H9 (cell line): ENCODE results near the gene ANXA1. TPM values are rescaled to one million over a fixed set of nuclear protein-coding genes. Genes with fewer than 3 reads are reported as not detected.
A peak's percentile ranks its signal among the peaks of the same experiment; 100 is the strongest.

Experiments
- DNase-seq: peaks from one replicate; pipeline ENCODE4 v3.0.0-alpha.2; 2017
- H2AFZ ChIP-seq: one replicate; pipeline ENCODE4 v1.6.1; 2013; ENCODE audit warnings: mild to moderate bottlenecking, low read length, control low read depth, moderate library complexity
- H2AK5ac ChIP-seq: 2 replicates; pipeline ENCODE4 v1.6.1; 2013; ENCODE audit warnings: low read length, control low read depth, mixed read lengths; ENCODE audit not compliant: insufficient read length
- H2BK120ac ChIP-seq: one replicate; pipeline ENCODE4 v1.6.1; 2013; ENCODE audit warnings: low read depth, mild to moderate bottlenecking, low read length, control low read depth, inconsistent platforms; ENCODE audit not compliant: poor library complexity, severe bottlenecking
- H2BK12ac ChIP-seq: 2 replicates; pipeline ENCODE4 v1.6.1; 2013; ENCODE audit warnings: low read length, control low read depth, mixed read lengths, low read depth; ENCODE audit not compliant: insufficient read length
- H2BK15ac ChIP-seq: 2 replicates; pipeline ENCODE4 v1.6.1; 2013; ENCODE audit warnings: low read depth, low read length, control low read depth
- H2BK20ac ChIP-seq: one replicate; pipeline ENCODE4 v1.6.1; 2013; ENCODE audit warnings: low read depth, mild to moderate bottlenecking, low read length, control low read depth, inconsistent platforms; ENCODE audit not compliant: poor library complexity, severe bottlenecking
- H2BK5ac ChIP-seq: 2 replicates; pipeline ENCODE4 v1.6.1; 2013; ENCODE audit warnings: low read length, control low read depth, mixed read lengths; ENCODE audit not compliant: insufficient read length
- H3K14ac ChIP-seq: 2 replicates; pipeline ENCODE4 v1.6.1; 2013; ENCODE audit warnings: low read length, control low read depth; ENCODE audit not compliant: insufficient read depth
- H3K18ac ChIP-seq: 2 replicates; pipeline ENCODE4 v1.6.1; 2013; ENCODE audit warnings: low read depth, mild to moderate bottlenecking, mixed read lengths, low read length, control low read depth; ENCODE audit not compliant: insufficient read length
- H3K23ac ChIP-seq: 2 replicates; pipeline ENCODE4 v1.6.1; 2013; ENCODE audit warnings: low read length, control low read depth, mixed read lengths, low read depth; ENCODE audit not compliant: insufficient read length
- H3K23me2 ChIP-seq: 2 replicates; pipeline ENCODE4 v1.6.1; 2013; ENCODE audit warnings: low read depth, mild to moderate bottlenecking, mixed read lengths, low read length, control low read depth; ENCODE audit not compliant: insufficient read length, poor library complexity, severe bottlenecking
- H3K27ac ChIP-seq: 2 replicates; pipeline ENCODE4 v1.5.1; 2013; ENCODE audit warnings: low read length, control low read depth, mixed read lengths, low read depth; ENCODE audit not compliant: insufficient read length
- H3K27me3 ChIP-seq: 2 replicates; pipeline ENCODE4 v1.6.1; 2013; ENCODE audit warnings: low read length, control low read depth, inconsistent platforms; ENCODE audit not compliant: insufficient read depth
- H3K4ac ChIP-seq: 2 replicates; pipeline ENCODE4 v1.6.1; 2013; ENCODE audit warnings: low read depth, mild to moderate bottlenecking, control low read depth, inconsistent platforms, low read length, moderate library complexity
- H3K4me1 ChIP-seq: 2 replicates; pipeline ENCODE4 v1.6.1; 2013; ENCODE audit warnings: low read length, control low read depth, inconsistent platforms; ENCODE audit not compliant: insufficient read depth
- H3K4me2 ChIP-seq: 2 replicates; pipeline ENCODE4 v1.6.1; 2013; ENCODE audit warnings: low read length, control low read depth, mixed read lengths; ENCODE audit not compliant: insufficient read length, insufficient read depth
- H3K56ac ChIP-seq: 2 replicates; pipeline ENCODE4 v1.6.1; 2013; ENCODE audit warnings: low read depth, mild to moderate bottlenecking, mixed read lengths, low read length, control low read depth; ENCODE audit not compliant: insufficient read length
- H3K79me1 ChIP-seq: 2 replicates; pipeline ENCODE4 v1.6.1; 2013; ENCODE audit warnings: low read depth, mild to moderate bottlenecking, moderate library complexity, low read length, control low read depth, inconsistent platforms; ENCODE audit not compliant: insufficient read depth, poor library complexity, severe bottlenecking
- H3K79me2 ChIP-seq: 2 replicates; pipeline ENCODE4 v1.6.1; 2013; ENCODE audit warnings: low read length, control low read depth, inconsistent platforms; ENCODE audit not compliant: insufficient read depth
- H3K9ac ChIP-seq: 2 replicates; pipeline ENCODE4 v1.6.1; 2013; ENCODE audit warnings: low read length, control low read depth, mixed read lengths; ENCODE audit not compliant: insufficient read length; ENCODE audit errors: extremely low read depth
- H3K9me3 ChIP-seq: one replicate; pipeline ENCODE4 v1.6.1; 2013; ENCODE audit warnings: low read depth, low read length, inconsistent platforms; ENCODE audit not compliant: control insufficient read depth
- H3T11ph ChIP-seq: one replicate; pipeline ENCODE4 v1.6.1; 2013; ENCODE audit warnings: mild to moderate bottlenecking, low read length, control low read depth, inconsistent platforms
- H4K20me1 ChIP-seq: one replicate; pipeline ENCODE4 v1.6.1; 2013; ENCODE audit not compliant: control insufficient read depth, insufficient read length, insufficient read depth
- H4K5ac ChIP-seq: 2 replicates; pipeline ENCODE4 v1.6.1; 2013; ENCODE audit warnings: low read depth, mild to moderate bottlenecking, mixed read lengths, low read length, control low read depth; ENCODE audit not compliant: insufficient read length
- H4K8ac ChIP-seq: replicated peaks from 2 replicates; pipeline ENCODE4 v1.6.1; 2013; ENCODE audit warnings: low read length, control low read depth, mixed read lengths, low read depth; ENCODE audit not compliant: insufficient read length
- H4K91ac ChIP-seq: 2 replicates; pipeline ENCODE4 v1.6.1; 2013; ENCODE audit warnings: low read depth, mild to moderate bottlenecking, moderate library complexity, mixed read lengths, low read length, control low read depth; ENCODE audit not compliant: insufficient read length
- H3K27ac Mint-ChIP-seq, 3 experiments: 2 replicates in 2 of 3; 3 replicates in 1 of 3; pipeline ENCODE4 v1.8.0; 2020 to 2021; ENCODE audit warnings: mixed read lengths in 3 of 3, mild to moderate bottlenecking in 1 of 3, moderate library complexity in 1 of 3
- H3K27me3 Mint-ChIP-seq: 2 replicates; pipeline ENCODE4 v1.8.0; 2021; ENCODE audit warnings: low read depth, mild to moderate bottlenecking, moderate library complexity, mixed read lengths
- H3K36me3 Mint-ChIP-seq, 3 experiments: 2 replicates in 2 of 3; 3 replicates in 1 of 3; pipeline ENCODE4 v1.8.0; 2020 to 2021; ENCODE audit warnings: low read depth in 3 of 3, mixed read lengths in 3 of 3; ENCODE audit not compliant: insufficient read depth in 1 of 3
- H3K4me1 Mint-ChIP-seq, 2 experiments: 2 replicates each; pipeline ENCODE4 v1.8.0; 2020; ENCODE audit warnings: mixed read lengths in 2 of 2
- H3K4me3 Mint-ChIP-seq, 2 experiments: 2 replicates in 1 of 2; 3 replicates in 1 of 2; pipeline ENCODE4 v1.8.0; 2020 to 2021; ENCODE audit warnings: mild to moderate bottlenecking in 2 of 2, mixed read lengths in 2 of 2, moderate library complexity in 1 of 2
- H3K9me3 Mint-ChIP-seq, 2 experiments: 2 replicates in 1 of 2; 3 replicates in 1 of 2; pipeline ENCODE4 v1.8.0; 2020; ENCODE audit warnings: mild to moderate bottlenecking in 2 of 2, mixed read lengths in 2 of 2, moderate library complexity in 1 of 2
- total RNA-seq: library from RNA; stranded (reverse); gene quantifications from 2 replicates; pipeline ENCODE4 v1.2.1, GENCODE V29; 2021
- TF ChIP-seq, protein P1 (sequence below): fragments of 200-600 bp; sonication (generic); conservative IDR thresholded peaks from 3 replicates; pipeline ENCODE4 v1.8.0; 2021; ENCODE audit warnings: antibody characterized with exemption, mild to moderate bottlenecking

The ANXA1 gene
- total RNA-seq, 1 experiment from 2014 or later: 3.5 TPM

DNA sequence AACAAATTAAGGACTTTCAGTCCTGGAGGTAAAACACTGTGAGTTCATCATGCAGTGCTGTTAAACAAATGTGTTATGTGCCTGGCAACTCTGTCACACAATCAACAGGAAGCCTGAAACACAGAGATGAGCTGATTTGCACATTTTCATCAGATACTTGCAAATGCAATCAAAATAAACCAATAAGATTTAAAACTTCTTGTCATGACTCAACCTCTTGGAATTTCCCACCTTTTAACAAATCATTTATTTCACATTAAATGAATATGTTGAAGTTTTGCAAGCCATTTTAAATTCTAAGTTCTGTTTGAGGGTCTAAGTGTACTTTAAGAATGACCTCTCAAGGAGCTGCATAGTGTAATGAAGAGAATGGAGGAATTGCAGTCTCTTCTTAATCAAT, 64.4 kb downstream of the ANXA1 start:
- no peaks in the 10 kb centered on the region for H4K20me1 ChIP-seq
- H3K79me1 ChIP-seq: no peaks in the 10 kb centered on the region
- H3K9ac ChIP-seq: no peak overlapping the region
- H2BK20ac ChIP-seq: no peak overlapping the region
- no peaks in the 10 kb centered on the region for H3K27me3 ChIP-seq
- no peak for DNase-seq
- H3K56ac ChIP-seq: no peak overlapping the region
- Mint-ChIP-seq H3K9me3 (peaks cover 25 to 26% of the 10 kb centered on the region in 2 experiments), H3K4me3 (0 out of 5 replicates have a peak overlapping the region, but pooled peaks of 1 of the 2 experiments have one; percentile 8), H3K27me3 (no peaks in the 10 kb centered on the region), H3K27ac (peak overlapping the region; percentile 56 to 90 (median 84); a peak in 6 of 7 replicates), H3K36me3 (peaks cover 17 to 30% (median 24%) of the 10 kb centered on the region in 3 experiments), H3K4me1 (peaks cover 33 to 39% of the 10 kb centered on the region in 2 experiments)
- no peak overlapping the region for H4K8ac ChIP-seq
- no peak overlapping the region for H2BK120ac ChIP-seq
- 0 out of 2 replicates have a peak, but pooled peaks cover 2% of the 10 kb centered on the region for H3K79me2 ChIP-seq
- H3K18ac ChIP-seq: peak overlapping the region; percentile 57
- H2BK15ac ChIP-seq: no peak overlapping the region
- H4K91ac ChIP-seq: no peak overlapping the region
- peak overlapping the region; percentile 67 for H2BK5ac ChIP-seq
- H4K5ac ChIP-seq: no peak overlapping the region
- H2AFZ ChIP-seq: no peak overlapping the region
- H2BK12ac ChIP-seq: peak overlapping the region; percentile 98
- no peaks in the 10 kb centered on the region for H3K9me3 ChIP-seq
- H3K23me2 ChIP-seq: no peaks in the 10 kb centered on the region
- H3K4me1 ChIP-seq: peaks cover 4% of the 10 kb centered on the region; the same call in 1 of the 2 replicates
- no peak overlapping the region for H3K23ac ChIP-seq
- TF ChIP-seq, protein P1, sequence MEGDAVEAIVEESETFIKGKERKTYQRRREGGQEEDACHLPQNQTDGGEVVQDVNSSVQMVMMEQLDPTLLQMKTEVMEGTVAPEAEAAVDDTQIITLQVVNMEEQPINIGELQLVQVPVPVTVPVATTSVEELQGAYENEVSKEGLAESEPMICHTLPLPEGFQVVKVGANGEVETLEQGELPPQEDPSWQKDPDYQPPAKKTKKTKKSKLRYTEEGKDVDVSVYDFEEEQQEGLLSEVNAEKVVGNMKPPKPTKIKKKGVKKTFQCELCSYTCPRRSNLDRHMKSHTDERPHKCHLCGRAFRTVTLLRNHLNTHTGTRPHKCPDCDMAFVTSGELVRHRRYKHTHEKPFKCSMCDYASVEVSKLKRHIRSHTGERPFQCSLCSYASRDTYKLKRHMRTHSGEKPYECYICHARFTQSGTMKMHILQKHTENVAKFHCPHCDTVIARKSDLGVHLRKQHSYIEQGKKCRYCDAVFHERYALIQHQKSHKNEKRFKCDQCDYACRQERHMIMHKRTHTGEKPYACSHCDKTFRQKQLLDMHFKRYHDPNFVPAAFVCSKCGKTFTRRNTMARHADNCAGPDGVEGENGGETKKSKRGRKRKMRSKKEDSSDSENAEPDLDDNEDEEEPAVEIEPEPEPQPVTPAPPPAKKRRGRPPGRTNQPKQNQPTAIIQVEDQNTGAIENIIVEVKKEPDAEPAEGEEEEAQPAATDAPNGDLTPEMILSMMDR: no peak
- peak overlapping the region; percentile 71 for H3T11ph ChIP-seq
- H3K27ac ChIP-seq: peak overlapping the region; percentile 91
- no peak overlapping the region for H3K4me2 ChIP-seq
- no peak overlapping the region for H3K4ac ChIP-seq
- no peak overlapping the region for H3K14ac ChIP-seq
- no peak overlapping the region for H2AK5ac ChIP-seq

Other genes starting within 250 kb of the ANXA1 start
- gene ALDH1A1, start 198.8 kb upstream of the ANXA1 start, total RNA-seq: 0.68 and 1.1 TPM in 2 replicates